ENCODE measurements around the gene SCN3A. TPM values are rescaled to one million over a fixed set of nuclear protein-coding genes. Genes with fewer than 3 reads are reported as not detected.
A peak's percentile ranks its signal among the peaks of the same experiment; 100 is the strongest.

Gene SCN3A
- total RNA-seq, 6 experiments from 2014 or later: 0.14 to 2.2 (median 1.9) TPM; not detected in 1

- Mint-ChIP-seq H3K27ac (no peak overlapping the region), H3K36me3 (ENCODE audit: low read depth) (no peaks in the 10 kb centered on the region), H3K9me3 (no peaks in the 10 kb centered on the region), H3K27me3 (ENCODE audit: insufficient read depth) (peaks cover 6% of the 10 kb centered on the region; the same call in 1 of the 2 replicates), H3K4me1 (ENCODE audit: low read depth) (no peaks in the 10 kb centered on the region), H3K4me3 (no peak overlapping the region)
- no peak for DNase-seq
- TF ChIP-seq, protein P1, sequence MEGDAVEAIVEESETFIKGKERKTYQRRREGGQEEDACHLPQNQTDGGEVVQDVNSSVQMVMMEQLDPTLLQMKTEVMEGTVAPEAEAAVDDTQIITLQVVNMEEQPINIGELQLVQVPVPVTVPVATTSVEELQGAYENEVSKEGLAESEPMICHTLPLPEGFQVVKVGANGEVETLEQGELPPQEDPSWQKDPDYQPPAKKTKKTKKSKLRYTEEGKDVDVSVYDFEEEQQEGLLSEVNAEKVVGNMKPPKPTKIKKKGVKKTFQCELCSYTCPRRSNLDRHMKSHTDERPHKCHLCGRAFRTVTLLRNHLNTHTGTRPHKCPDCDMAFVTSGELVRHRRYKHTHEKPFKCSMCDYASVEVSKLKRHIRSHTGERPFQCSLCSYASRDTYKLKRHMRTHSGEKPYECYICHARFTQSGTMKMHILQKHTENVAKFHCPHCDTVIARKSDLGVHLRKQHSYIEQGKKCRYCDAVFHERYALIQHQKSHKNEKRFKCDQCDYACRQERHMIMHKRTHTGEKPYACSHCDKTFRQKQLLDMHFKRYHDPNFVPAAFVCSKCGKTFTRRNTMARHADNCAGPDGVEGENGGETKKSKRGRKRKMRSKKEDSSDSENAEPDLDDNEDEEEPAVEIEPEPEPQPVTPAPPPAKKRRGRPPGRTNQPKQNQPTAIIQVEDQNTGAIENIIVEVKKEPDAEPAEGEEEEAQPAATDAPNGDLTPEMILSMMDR (IDR thresholded peaks at IDR 0.05): peak; percentile 49; the same call in 1 of the 2 replicates
Measured at GRCh38 chr2:165087933-165088901, 115.6 kb downstream of the SCN3A start.

- H3K9me3 Mint-ChIP-seq: no peaks in the 10 kb centered on the region; the same call in 1 of the 2 replicates
- H3K27me3 Mint-ChIP-seq (ENCODE audit: insufficient read depth): peaks cover 6% of the 10 kb centered on the region; the same call in 1 of the 2 replicates
- no peak overlapping the region for H3K27ac Mint-ChIP-seq
- DNase-seq: no peak
- H3K4me3 Mint-ChIP-seq: no peak overlapping the region
- H3K4me1 Mint-ChIP-seq (ENCODE audit: low read depth): no peaks in the 10 kb centered on the region
- TF ChIP-seq, protein P1 (IDR thresholded peaks at IDR 0.05): no peak
- H3K36me3 Mint-ChIP-seq (ENCODE audit: low read depth): no peaks in the 10 kb centered on the region
Measured at GRCh38 chr2:165086337-165086736, 117.5 kb downstream of the SCN3A start.

DNA sequence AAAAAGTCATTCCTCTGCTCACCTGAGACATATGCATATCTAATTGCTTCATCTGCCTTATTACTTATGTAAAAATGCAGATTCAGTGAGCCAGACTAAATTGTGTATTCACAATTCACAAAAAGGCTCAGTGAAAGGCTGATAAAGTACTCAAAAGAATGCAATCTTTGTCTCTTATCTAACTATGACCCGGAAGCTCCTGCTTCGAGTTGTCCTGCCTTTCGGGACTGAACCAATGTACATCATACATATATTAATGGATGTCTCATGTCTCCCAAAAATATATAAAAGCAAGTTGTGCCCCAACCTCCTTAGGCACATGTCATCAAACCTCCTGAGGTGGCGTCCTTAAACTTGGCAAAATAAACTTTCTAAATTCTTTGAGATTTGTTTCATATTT, 120.5 kb downstream of the SCN3A start:
- H3K36me3 Mint-ChIP-seq (ENCODE audit: low read depth): no peaks in the 10 kb centered on the region

DNA sequence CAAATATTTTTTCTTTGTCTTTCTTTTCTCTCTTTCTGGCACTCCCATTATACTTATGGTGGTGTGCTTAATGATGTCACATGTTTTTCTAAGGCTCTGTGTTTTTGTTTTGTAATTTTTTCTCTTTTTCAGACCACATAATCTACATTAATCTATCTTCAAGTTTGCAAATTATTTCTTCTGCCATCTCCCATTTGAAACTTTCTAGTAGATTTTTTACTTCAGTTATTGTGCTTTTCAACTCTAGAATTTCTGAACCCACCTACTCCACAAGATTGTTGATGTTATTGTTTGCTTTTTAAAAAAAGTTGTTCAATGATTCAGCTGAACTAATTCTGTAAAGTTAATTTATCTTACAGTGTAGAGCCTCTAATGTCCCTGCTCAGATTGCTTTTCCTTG, 121.4 kb downstream of the SCN3A start:
- no peaks in the 10 kb centered on the region for H3K4me1 Mint-ChIP-seq (ENCODE audit: low read depth)
- no peaks in the 10 kb centered on the region; the same call in 1 of the 2 replicates for H3K9me3 Mint-ChIP-seq
- TF ChIP-seq, protein P1 (IDR thresholded peaks at IDR 0.05): no peak
- no peak for DNase-seq
- no peaks in the 10 kb centered on the region for H3K36me3 Mint-ChIP-seq (ENCODE audit: low read depth)
- H3K27ac Mint-ChIP-seq: no peak overlapping the region
- H3K4me3 Mint-ChIP-seq: no peak overlapping the region
- no peaks in the 10 kb centered on the region for H3K27me3 Mint-ChIP-seq (ENCODE audit: insufficient read depth)

More for the DNA sequence above, 120.5 kb downstream of the SCN3A start:
- Mint-ChIP-seq H3K27me3 (ENCODE audit: insufficient read depth) (no peaks in the 10 kb centered on the region), H3K4me1 (ENCODE audit: low read depth) (no peaks in the 10 kb centered on the region), H3K27ac (no peak overlapping the region), H3K9me3 (no peaks in the 10 kb centered on the region; the same call in 1 of the 2 replicates), H3K4me3 (no peak overlapping the region)
- TF ChIP-seq, protein P1 (IDR thresholded peaks at IDR 0.05): no peak
- no peak for DNase-seq

GRCh38 chr2:165081276-165081675, 122.6 kb downstream of the SCN3A start:
- no peaks in the 10 kb centered on the region for H3K27me3 Mint-ChIP-seq (ENCODE audit: insufficient read depth)
- no peak for DNase-seq
- no peak overlapping the region for H3K27ac Mint-ChIP-seq
- TF ChIP-seq, protein P1 (IDR thresholded peaks at IDR 0.05): no peak
- no peaks in the 10 kb centered on the region for H3K36me3 Mint-ChIP-seq (ENCODE audit: low read depth)
- no peak overlapping the region for H3K4me3 Mint-ChIP-seq
- H3K4me1 Mint-ChIP-seq (ENCODE audit: low read depth): no peaks in the 10 kb centered on the region
- H3K9me3 Mint-ChIP-seq: no peaks in the 10 kb centered on the region; the same call in 1 of the 2 replicates
